ENCODE results near the gene ZBTB39. TPM values are rescaled to one million over a fixed set of nuclear protein-coding genes. Genes with fewer than 3 reads are reported as not detected.

ZBTB39 gene
- polyA plus RNA-seq, 1 of the 3 experiments (the other 2 are of a cell fraction) = 3.7 TPM

DNA sequence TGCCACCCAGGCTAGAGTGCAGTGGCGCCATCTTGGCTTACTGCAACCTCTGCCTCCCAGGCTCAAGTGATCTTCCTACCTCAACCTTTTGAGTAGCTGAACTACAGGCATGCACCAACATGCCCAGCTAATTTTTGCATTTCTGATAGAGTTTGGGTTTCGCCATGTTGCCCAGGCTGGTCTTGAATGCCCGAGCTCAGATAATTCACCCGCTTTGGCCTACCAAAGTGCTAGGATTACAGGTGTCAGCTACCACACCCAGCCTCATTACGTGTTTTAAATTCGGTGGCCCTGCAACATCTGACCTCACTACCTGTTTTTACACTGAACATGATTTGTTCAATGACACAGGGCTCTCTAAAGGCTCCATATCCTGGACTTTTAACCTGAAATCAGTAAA lies 26.1 kb downstream of the ZBTB39 start:
- H3K36me3 ChIP-seq (replicated peaks in 1 of 2; ENCODE audit: control insufficient read depth in 1 of 2, insufficient read depth in 2 of 2, low read length in 1 of 2) = no peaks in the 10 kb centered on the region
- no peaks in the 10 kb centered on the region for H3K27me3 ChIP-seq (ENCODE audit: insufficient read depth)
- H2AFZ ChIP-seq (ENCODE audit: low read depth) = no peak overlapping the region
- no peaks in the 10 kb centered on the region for H3K4me1 ChIP-seq (ENCODE audit: control insufficient read depth in 1 of 2, insufficient read depth in 2 of 2, low read depth in 1 of 2, low read length in 1 of 2)
- H3K9me3 ChIP-seq = no peaks in the 10 kb centered on the region
- TF ChIP-seq, protein P1, sequence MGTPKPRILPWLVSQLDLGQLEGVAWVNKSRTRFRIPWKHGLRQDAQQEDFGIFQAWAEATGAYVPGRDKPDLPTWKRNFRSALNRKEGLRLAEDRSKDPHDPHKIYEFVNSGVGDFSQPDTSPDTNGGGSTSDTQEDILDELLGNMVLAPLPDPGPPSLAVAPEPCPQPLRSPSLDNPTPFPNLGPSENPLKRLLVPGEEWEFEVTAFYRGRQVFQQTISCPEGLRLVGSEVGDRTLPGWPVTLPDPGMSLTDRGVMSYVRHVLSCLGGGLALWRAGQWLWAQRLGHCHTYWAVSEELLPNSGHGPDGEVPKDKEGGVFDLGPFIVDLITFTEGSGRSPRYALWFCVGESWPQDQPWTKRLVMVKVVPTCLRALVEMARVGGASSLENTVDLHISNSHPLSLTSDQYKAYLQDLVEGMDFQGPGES (IDR thresholded peaks at IDR 0.05; ENCODE audit: low read depth, low read length) = no peak
- no peak for TF ChIP-seq POLR2AphosphoS5 (IDR thresholded peaks at IDR 0.05; ENCODE audit: low read depth, low read length)
- no peak for TF ChIP-seq SMC3 (IDR thresholded peaks at IDR 0.05; ENCODE audit: low read depth, low read length)
- no peak for TF ChIP-seq YY1 (IDR thresholded peaks at IDR 0.05; ENCODE audit: low read depth)
- no peak for TF ChIP-seq NRF1 (IDR thresholded peaks at IDR 0.05; ENCODE audit: low read depth, low read length)
- no peak for TF ChIP-seq EZH2phosphoT487 (IDR thresholded peaks at IDR 0.05; ENCODE audit: borderline replicate concordance, low read depth)
- TF ChIP-seq, protein P2, sequence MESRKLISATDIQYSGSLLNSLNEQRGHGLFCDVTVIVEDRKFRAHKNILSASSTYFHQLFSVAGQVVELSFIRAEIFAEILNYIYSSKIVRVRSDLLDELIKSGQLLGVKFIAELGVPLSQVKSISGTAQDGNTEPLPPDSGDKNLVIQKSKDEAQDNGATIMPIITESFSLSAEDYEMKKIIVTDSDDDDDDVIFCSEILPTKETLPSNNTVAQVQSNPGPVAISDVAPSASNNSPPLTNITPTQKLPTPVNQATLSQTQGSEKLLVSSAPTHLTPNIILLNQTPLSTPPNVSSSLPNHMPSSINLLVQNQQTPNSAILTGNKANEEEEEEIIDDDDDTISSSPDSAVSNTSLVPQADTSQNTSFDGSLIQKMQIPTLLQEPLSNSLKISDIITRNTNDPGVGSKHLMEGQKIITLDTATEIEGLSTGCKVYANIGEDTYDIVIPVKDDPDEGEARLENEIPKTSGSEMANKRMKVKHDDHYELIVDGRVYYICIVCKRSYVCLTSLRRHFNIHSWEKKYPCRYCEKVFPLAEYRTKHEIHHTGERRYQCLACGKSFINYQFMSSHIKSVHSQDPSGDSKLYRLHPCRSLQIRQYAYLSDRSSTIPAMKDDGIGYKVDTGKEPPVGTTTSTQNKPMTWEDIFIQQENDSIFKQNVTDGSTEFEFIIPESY (IDR thresholded peaks at IDR 0.05; ENCODE audit: borderline replicate concordance, low read depth) = no peak
- no peak for TF ChIP-seq FOSL2 (IDR thresholded peaks at IDR 0.05; ENCODE audit: borderline replicate concordance, low read depth)
- no peak for TF ChIP-seq TCF12 (IDR thresholded peaks at IDR 0.05)
- TF ChIP-seq MXI1 (IDR thresholded peaks at IDR 0.05; ENCODE audit: low read depth, low read length) = no peak
- no peak for TF ChIP-seq FOXM1 (IDR thresholded peaks at IDR 0.05; ENCODE audit: low read depth)
- no peak for TF ChIP-seq NFIC (IDR thresholded peaks at IDR 0.05; ENCODE audit: borderline replicate concordance)
- no peak for TF ChIP-seq RCOR1 (IDR thresholded peaks at IDR 0.05; ENCODE audit: low read length)
- TF ChIP-seq RFX5 (IDR thresholded peaks at IDR 0.05; ENCODE audit: low read length) = no peak
- TF ChIP-seq, protein P3, sequence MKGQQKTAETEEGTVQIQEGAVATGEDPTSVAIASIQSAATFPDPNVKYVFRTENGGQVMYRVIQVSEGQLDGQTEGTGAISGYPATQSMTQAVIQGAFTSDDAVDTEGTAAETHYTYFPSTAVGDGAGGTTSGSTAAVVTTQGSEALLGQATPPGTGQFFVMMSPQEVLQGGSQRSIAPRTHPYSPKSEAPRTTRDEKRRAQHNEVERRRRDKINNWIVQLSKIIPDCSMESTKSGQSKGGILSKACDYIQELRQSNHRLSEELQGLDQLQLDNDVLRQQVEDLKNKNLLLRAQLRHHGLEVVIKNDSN (IDR thresholded peaks at IDR 0.05; ENCODE audit: borderline replicate concordance, low read depth) = no peak
- TF ChIP-seq, protein P4, sequence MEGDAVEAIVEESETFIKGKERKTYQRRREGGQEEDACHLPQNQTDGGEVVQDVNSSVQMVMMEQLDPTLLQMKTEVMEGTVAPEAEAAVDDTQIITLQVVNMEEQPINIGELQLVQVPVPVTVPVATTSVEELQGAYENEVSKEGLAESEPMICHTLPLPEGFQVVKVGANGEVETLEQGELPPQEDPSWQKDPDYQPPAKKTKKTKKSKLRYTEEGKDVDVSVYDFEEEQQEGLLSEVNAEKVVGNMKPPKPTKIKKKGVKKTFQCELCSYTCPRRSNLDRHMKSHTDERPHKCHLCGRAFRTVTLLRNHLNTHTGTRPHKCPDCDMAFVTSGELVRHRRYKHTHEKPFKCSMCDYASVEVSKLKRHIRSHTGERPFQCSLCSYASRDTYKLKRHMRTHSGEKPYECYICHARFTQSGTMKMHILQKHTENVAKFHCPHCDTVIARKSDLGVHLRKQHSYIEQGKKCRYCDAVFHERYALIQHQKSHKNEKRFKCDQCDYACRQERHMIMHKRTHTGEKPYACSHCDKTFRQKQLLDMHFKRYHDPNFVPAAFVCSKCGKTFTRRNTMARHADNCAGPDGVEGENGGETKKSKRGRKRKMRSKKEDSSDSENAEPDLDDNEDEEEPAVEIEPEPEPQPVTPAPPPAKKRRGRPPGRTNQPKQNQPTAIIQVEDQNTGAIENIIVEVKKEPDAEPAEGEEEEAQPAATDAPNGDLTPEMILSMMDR (IDR thresholded peaks at IDR 0.05) = no peak
- TF ChIP-seq TAF1 (IDR thresholded peaks at IDR 0.05; ENCODE audit: borderline replicate concordance, low read depth, low read length) = no peak
- 75% methylated on average over 6 of the region's 6 CpGs for WGBS (ENCODE audit: low lambda C conversion rate)
- no peaks in the 10 kb centered on the region for H3K9me2 ChIP-seq
- H3K27ac ChIP-seq (ENCODE audit: low read depth in 2 of 2, low read length in 1 of 2) = no peak overlapping the region
- no peak overlapping the region for H3K9ac ChIP-seq
- no peak for DNase-seq
- no peaks in the 10 kb centered on the region for H4K20me1 ChIP-seq (ENCODE audit: insufficient read depth)
- no peak overlapping the region for H3K4me2 ChIP-seq
- H3K79me2 ChIP-seq (ENCODE audit: insufficient read depth) = no peaks in the 10 kb centered on the region
- H3K4me3 ChIP-seq (ENCODE audit: low read depth in 2 of 2, low read length in 1 of 2) = no peak overlapping the region
- ChIA-PET CTCF (no interaction called here), POLR2A (no interaction called here)
- no peaks in the 10 kb centered on the region for H3F3A ChIP-seq (replicated peaks; ENCODE audit: insufficient read depth)

Data from SK-N-SH (cell line).